CD4-positive, alpha-beta T cell (primary cell): ENCODE measurements around the gene MYB. TPM values are rescaled to one million over a fixed set of nuclear protein-coding genes. Genes with fewer than 3 reads are reported as not detected.

Experiments used
- ATAC-seq: fragments of 200-7000 bp; cut with Tn5 transposase; one replicate; pipeline ENCODE4 v1.10.0; 2022; ENCODE audit warnings: mild to moderate bottlenecking; ENCODE audit not compliant: poor library complexity
- CTCF ChIA-PET: fragments of 350-600 bp; sonication (Branson Sonifier 250); formaldehyde crosslinking; loops from one replicate; lab custom pipeline; 2021; ENCODE audit warnings: antibody characterized with exemption, inconsistent platforms; lab: Charles Lee
- POLR2A ChIA-PET: fragments of 350-600 bp; sonication (Branson Sonifier 250); formaldehyde crosslinking; loops from one replicate; lab custom pipeline; 2021; ENCODE audit warnings: antibody characterized with exemption, inconsistent platforms; lab: Charles Lee
- DNase-seq, 14 experiments: peaks; one replicate each; pipeline ENCODE4 v3.0.0-alpha.2; 2013 to 2020; ENCODE audit warnings: mixed read lengths in 2 of 14
- H3K27ac ChIP-seq, 2 donors: one replicate each; pipeline versions ENCODE4 v1.5.1 to v1.7.0; 2013; ENCODE audit warnings: low read length in 2 of 2, low read depth in 1 of 2, mild to moderate bottlenecking in 1 of 2
- H3K27me3 ChIP-seq, 2 experiments: 1 replicate in 1 of 2; 2 replicates in 1 of 2; pipeline versions ENCODE4 v1.6.1 to v1.7.0; 2013; ENCODE audit warnings: low read length in 2 of 2, control low read depth in 1 of 2, mild to moderate bottlenecking in 1 of 2, moderate library complexity in 1 of 2; ENCODE audit not compliant: insufficient read depth in 2 of 2, control insufficient read depth in 1 of 2
- H3K36me3 ChIP-seq: one replicate; pipeline ENCODE4 v1.6.1; 2013; ENCODE audit warnings: low read length, control low read depth; ENCODE audit not compliant: insufficient read depth
- H3K4me1 ChIP-seq: one replicate; pipeline ENCODE4 v1.6.1; 2013; ENCODE audit warnings: low read length, control low read depth; ENCODE audit not compliant: insufficient read depth
- H3K4me3 ChIP-seq: one replicate; pipeline ENCODE4 v1.5.1; 2013; ENCODE audit warnings: mild to moderate bottlenecking, low read length, moderate library complexity
- H3K9me3 ChIP-seq, 2 experiments: 1 replicate in 1 of 2; 2 replicates in 1 of 2; pipeline versions ENCODE4 v1.6.1 to v1.7.0; 2013; ENCODE audit warnings: low read length in 2 of 2, mild to moderate bottlenecking in 2 of 2, control low read depth in 1 of 2, moderate library complexity in 1 of 2; ENCODE audit not compliant: control insufficient read depth in 1 of 2, insufficient read depth in 1 of 2
- H3K27ac Mint-ChIP-seq: one replicate; pipeline ENCODE4 v1.8.0; 2020; ENCODE audit warnings: mixed read lengths
- H3K27me3 Mint-ChIP-seq: one replicate; pipeline ENCODE4 v1.8.0; 2021; ENCODE audit warnings: mixed read lengths
- H3K36me3 Mint-ChIP-seq: one replicate; pipeline ENCODE4 v1.8.0; 2021; ENCODE audit warnings: low read depth, mixed read lengths
- H3K4me1 Mint-ChIP-seq: one replicate; pipeline ENCODE4 v1.8.0; 2021; ENCODE audit warnings: low read depth, mixed read lengths
- H3K4me3 Mint-ChIP-seq: one replicate; pipeline ENCODE4 v1.8.0; 2020; ENCODE audit warnings: mild to moderate bottlenecking, mixed read lengths
- H3K9me3 Mint-ChIP-seq: one replicate; pipeline ENCODE4 v1.8.0; 2020; ENCODE audit warnings: mixed read lengths
- CTCF ChIP-seq: fragments of 200-600 bp; IDR thresholded peaks from one replicate; pipeline ENCODE4 v1.8.0; 2022; ENCODE audit warnings: antibody characterized with exemption, mild to moderate bottlenecking
- intact Hi-C, 2 experiments: fragments of 100-400 bp; cut with DNase I in 1 of 2; cut with micrococcal nuclease in 1 of 2; formaldehyde crosslinking; loops; one replicate each; pipeline versions ENCODE4 v1.15.1 to v1.9.0; 2023 to 2025; cut with DNase I, micrococcal nuclease
- total RNA-seq, 174 experiments: library from RNA in 2 of 174; stranded (reverse) in 2 of 174; gene quantifications; one replicate each; pipeline ENCODE4 v1.2.3 and lab custom pipeline; 2021 to 2026

MYB gene
- total RNA-seq, 2 experiments from 2014 or later = 2.0 to 2.6 TPM

- H3K27ac Mint-ChIP-seq = peak overlapping the region; percentile 82
- no peaks in the 10 kb centered on the region for H3K36me3 ChIP-seq
- peak overlapping the region; percentile 85 for H3K4me3 Mint-ChIP-seq
- H3K9me3 ChIP-seq = no peaks in the 10 kb centered on the region
- peak overlapping the region in 1 of 2 donors; percentile 1 for H3K27ac ChIP-seq
- no peak for TF ChIP-seq CTCF
- POLR2A ChIA-PET = interaction anchor here (0.7 to 2.3 kb wide), 3 partner anchors 12 to 194 kb away, joined by 3 to 8 read pairs (median 6); no protein-coding TSS in a partner anchor
- H3K4me1 Mint-ChIP-seq = peaks cover 26% of the 10 kb centered on the region
- no peaks in the 10 kb centered on the region for H3K27me3 ChIP-seq
- H3K4me3 ChIP-seq = peak overlapping the region; percentile 13
- CTCF ChIA-PET = interaction anchor here (1.2 kb wide), 1 partner anchor 10 kb away, joined by 3 read pairs; no protein-coding TSS in a partner anchor
- no peaks in the 10 kb centered on the region for H3K36me3 Mint-ChIP-seq
- peaks cover 5% of the 10 kb centered on the region for H3K4me1 ChIP-seq
- ATAC-seq (peak; percentile 52), DNase-seq (peak in 3 of 14 experiments; percentile 30 to 44 (median 37))
- no peaks in the 10 kb centered on the region for H3K27me3 Mint-ChIP-seq
- intact Hi-C loops = no loop called here
- H3K9me3 Mint-ChIP-seq = no peaks in the 10 kb centered on the region
These were observed 43.0 kb downstream of the MYB start for GRCh38 chr6:135224037-135224647.

GRCh38 chr6:135225911-135226310 lies 44.8 kb downstream of the MYB start:
- H3K27me3 Mint-ChIP-seq = no peaks in the 10 kb centered on the region
- H3K27ac Mint-ChIP-seq = no peak overlapping the region
- no peaks in the 10 kb centered on the region for H3K36me3 ChIP-seq
- ChIA-PET POLR2A (interaction anchor here (2.3 kb wide), 1 partner anchor 14 kb away, joined by 8 read pairs; no protein-coding TSS in a partner anchor), CTCF (interaction anchor here (1.0 to 1.2 kb wide), 2 partner anchors 9 to 33 kb away, joined by 3 read pairs; no protein-coding TSS in a partner anchor)
- ATAC-seq = no peak
- H3K9me3 Mint-ChIP-seq = no peaks in the 10 kb centered on the region
- H3K4me1 ChIP-seq = peaks cover 5% of the 10 kb centered on the region
- no peak overlapping the region for H3K4me3 ChIP-seq
- no peak overlapping the region for H3K27ac ChIP-seq
- H3K4me3 Mint-ChIP-seq = no peak overlapping the region
- DNase-seq = no peak
- H3K36me3 Mint-ChIP-seq = no peaks in the 10 kb centered on the region
- intact Hi-C loops = no loop called here
- no peak for TF ChIP-seq CTCF
- H3K4me1 Mint-ChIP-seq = peaks cover 26% of the 10 kb centered on the region
- no peaks in the 10 kb centered on the region for H3K27me3 ChIP-seq
- H3K9me3 ChIP-seq = no peaks in the 10 kb centered on the region

- no peak for TF ChIP-seq CTCF
- ChIA-PET POLR2A (no interaction called here), CTCF (interaction anchor here (1.2 kb wide), 1 partner anchor 8 kb away, joined by 3 read pairs; no protein-coding TSS in a partner anchor)
- intact Hi-C loops = no loop called here
- Histone ChIP-seq H3K4me3 (no peak overlapping the region), H3K4me1 (peaks cover 5% of the 10 kb centered on the region), H3K36me3 (no peaks in the 10 kb centered on the region), H3K9me3 (no peaks in the 10 kb centered on the region), H3K27ac (no peak overlapping the region), H3K27me3 (no peaks in the 10 kb centered on the region)
- Mint-ChIP-seq H3K27me3 (no peaks in the 10 kb centered on the region), H3K9me3 (no peaks in the 10 kb centered on the region), H3K4me1 (peaks cover 26% of the 10 kb centered on the region), H3K27ac (no peak overlapping the region), H3K4me3 (no peak overlapping the region), H3K36me3 (no peaks in the 10 kb centered on the region)
- DNase-seq (peak in 1 of 14 experiments; percentile 26), ATAC-seq (no peak)
These were observed 45.4 kb downstream of the MYB start for GRCh38 chr6:135226537-135226936.
